Measurements from ENCODE around the gene OGFR. TPM values are rescaled to one million over a fixed set of nuclear protein-coding genes. Genes with fewer than 3 reads are reported as not detected.

Gene OGFR
- total RNA-seq, 1 experiment from 2014 or later = 47.3 TPM

DNA sequence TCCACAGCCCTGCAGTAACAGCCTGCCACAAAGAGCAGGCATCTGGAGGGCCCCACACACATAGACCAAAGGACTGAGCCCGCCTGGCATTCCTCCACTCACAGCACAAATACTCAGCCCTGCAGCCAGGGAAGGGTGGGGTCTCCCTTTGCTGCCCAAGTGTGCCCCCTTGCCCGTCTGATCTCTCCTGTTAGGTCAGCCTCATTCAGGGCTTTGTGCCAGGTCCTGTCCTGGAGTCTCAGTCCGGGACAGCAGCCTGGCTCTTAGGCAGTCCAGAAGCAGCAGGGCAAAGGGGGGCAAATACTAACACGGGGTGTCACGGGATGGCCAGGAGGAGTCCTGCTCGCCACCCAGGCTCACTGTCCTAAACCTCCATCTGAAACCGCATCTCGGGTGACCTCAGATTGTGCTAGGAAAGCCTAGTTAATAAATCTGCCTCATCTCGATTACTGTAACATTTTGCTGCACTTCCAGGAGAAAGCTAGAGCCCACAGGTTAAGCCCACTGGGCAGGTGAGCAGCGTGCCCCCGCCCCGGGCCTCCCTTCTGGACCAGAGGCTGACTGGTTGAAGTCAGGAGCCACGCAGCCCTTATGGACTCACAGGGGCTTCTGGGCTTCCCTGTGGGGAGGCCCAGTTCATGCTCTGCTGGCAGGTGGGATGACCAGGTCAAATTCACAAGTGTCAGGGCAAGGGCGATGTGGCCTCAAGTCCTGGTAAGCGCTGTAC, 3.2 kb upstream of the OGFR start:
- BruUV-seq (replicated peaks) = no TSS peak
- Histone ChIP-seq H3K4me3 (ENCODE audit: low read depth in 2 of 2, low read length in 2 of 2) (no peak overlapping the region), H3K4me1 (ENCODE audit: control insufficient read depth, insufficient read depth, low read length) (peaks cover 26% of the 10 kb centered on the region), H3K27ac (ENCODE audit: low read length) (no peak overlapping the region), H3K27me3 (ENCODE audit: control insufficient read depth, insufficient read depth, low read length) (no peaks in the 10 kb centered on the region), H3K9me3 (ENCODE audit: control insufficient read depth, insufficient read depth, low read depth, low read length) (no peaks in the 10 kb centered on the region), H3K36me3 (ENCODE audit: control insufficient read depth, insufficient read depth, low read length) (peaks cover 5% of the 10 kb centered on the region)
- no peak for ATAC-seq
- in situ Hi-C loops (cut with HindIII; ENCODE audit: low pct_unique_long_range_greater_than_20kb, low sequenced_read_pairs) (no loop called here), intact Hi-C loops (cut with micrococcal nuclease; ENCODE audit: unreplicated experiment) (no loop called here)
- no peak for TF ChIP-seq SIN3A (IDR thresholded peaks at IDR 0.05; ENCODE audit: borderline replicate concordance, insufficient read depth, low read depth, low read length)
- TF ChIP-seq, protein P1, sequence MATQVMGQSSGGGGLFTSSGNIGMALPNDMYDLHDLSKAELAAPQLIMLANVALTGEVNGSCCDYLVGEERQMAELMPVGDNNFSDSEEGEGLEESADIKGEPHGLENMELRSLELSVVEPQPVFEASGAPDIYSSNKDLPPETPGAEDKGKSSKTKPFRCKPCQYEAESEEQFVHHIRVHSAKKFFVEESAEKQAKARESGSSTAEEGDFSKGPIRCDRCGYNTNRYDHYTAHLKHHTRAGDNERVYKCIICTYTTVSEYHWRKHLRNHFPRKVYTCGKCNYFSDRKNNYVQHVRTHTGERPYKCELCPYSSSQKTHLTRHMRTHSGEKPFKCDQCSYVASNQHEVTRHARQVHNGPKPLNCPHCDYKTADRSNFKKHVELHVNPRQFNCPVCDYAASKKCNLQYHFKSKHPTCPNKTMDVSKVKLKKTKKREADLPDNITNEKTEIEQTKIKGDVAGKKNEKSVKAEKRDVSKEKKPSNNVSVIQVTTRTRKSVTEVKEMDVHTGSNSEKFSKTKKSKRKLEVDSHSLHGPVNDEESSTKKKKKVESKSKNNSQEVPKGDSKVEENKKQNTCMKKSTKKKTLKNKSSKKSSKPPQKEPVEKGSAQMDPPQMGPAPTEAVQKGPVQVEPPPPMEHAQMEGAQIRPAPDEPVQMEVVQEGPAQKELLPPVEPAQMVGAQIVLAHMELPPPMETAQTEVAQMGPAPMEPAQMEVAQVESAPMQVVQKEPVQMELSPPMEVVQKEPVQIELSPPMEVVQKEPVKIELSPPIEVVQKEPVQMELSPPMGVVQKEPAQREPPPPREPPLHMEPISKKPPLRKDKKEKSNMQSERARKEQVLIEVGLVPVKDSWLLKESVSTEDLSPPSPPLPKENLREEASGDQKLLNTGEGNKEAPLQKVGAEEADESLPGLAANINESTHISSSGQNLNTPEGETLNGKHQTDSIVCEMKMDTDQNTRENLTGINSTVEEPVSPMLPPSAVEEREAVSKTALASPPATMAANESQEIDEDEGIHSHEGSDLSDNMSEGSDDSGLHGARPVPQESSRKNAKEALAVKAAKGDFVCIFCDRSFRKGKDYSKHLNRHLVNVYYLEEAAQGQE (IDR thresholded peaks at IDR 0.05; ENCODE audit: insufficient read depth in 1 of 2, low read depth in 2 of 2, low read length in 1 of 2) = no peak
- TF ChIP-seq POLR2AphosphoS5 (IDR thresholded peaks at IDR 0.05; ENCODE audit: low read depth, low read length) = no peak; the same call in 1 of the 2 replicates
- no peak for TF ChIP-seq TCF7L2 (IDR thresholded peaks at IDR 0.05; ENCODE audit: low read depth, low read length)
- no peak for TF ChIP-seq CTCF (IDR thresholded peaks at IDR 0.05)
- no peak for DNase-seq (ENCODE audit: low read depth, low spot score)
- ChIA-PET POLR2A (no interaction called here), CTCF (no interaction called here)

GRCh38 chr20:62802026-62802712, 2.5 kb upstream of the OGFR start:
- Histone ChIP-seq H3K4me1 (ENCODE audit: control insufficient read depth, insufficient read depth, low read length) (peaks cover 31% of the 10 kb centered on the region), H3K9me3 (ENCODE audit: control insufficient read depth, insufficient read depth, low read depth, low read length) (no peaks in the 10 kb centered on the region), H3K36me3 (ENCODE audit: control insufficient read depth, insufficient read depth, low read length) (peaks cover 2% of the 10 kb centered on the region), H3K27ac (ENCODE audit: low read length) (no peak overlapping the region), H3K27me3 (ENCODE audit: control insufficient read depth, insufficient read depth, low read length) (no peaks in the 10 kb centered on the region), H3K4me3 (ENCODE audit: low read depth in 2 of 2, low read length in 2 of 2) (no peak overlapping the region)
- no peak for ATAC-seq
- intact Hi-C loops (cut with micrococcal nuclease; ENCODE audit: unreplicated experiment) (no loop called here), in situ Hi-C loops (cut with HindIII; ENCODE audit: low pct_unique_long_range_greater_than_20kb, low sequenced_read_pairs) (no loop called here)
- ChIA-PET CTCF (no interaction called here), POLR2A (interaction anchor here (0.8 kb wide), 1 partner anchor 8 kb away, joined by 9 read pairs; no protein-coding TSS in a partner anchor)
- BruUV-seq (replicated peaks) = no TSS peak
- TF ChIP-seq CTCF (IDR thresholded peaks at IDR 0.05) = no peak
- TF ChIP-seq POLR2AphosphoS5 (IDR thresholded peaks at IDR 0.05; ENCODE audit: low read depth, low read length) = no peak
- TF ChIP-seq SIN3A (IDR thresholded peaks at IDR 0.05; ENCODE audit: borderline replicate concordance, insufficient read depth, low read depth, low read length) = no peak
- no peak for TF ChIP-seq TCF7L2 (IDR thresholded peaks at IDR 0.05; ENCODE audit: low read depth, low read length)
- TF ChIP-seq, protein P1 (IDR thresholded peaks at IDR 0.05; ENCODE audit: insufficient read depth in 1 of 2, low read depth in 2 of 2, low read length in 1 of 2) = no peak
- DNase-seq (ENCODE audit: low read depth, low spot score) = no peak
